CD1c-positive myeloid dendritic cell (primary cell): Measurements from ENCODE around the gene TM9SF4.
A peak's percentile ranks its signal among the peaks of the same experiment; 100 is the strongest.
"Not testable (repeated sequence)": the region's sequence is repeated elsewhere in the genome, so short reads cannot be mapped to it uniquely, and the experiment has no call there.

Experiments used
- DNase-seq: peaks from one replicate; pipeline ENCODE4 v3.0.0-alpha.2; 2016; ENCODE audit errors: extremely low spot score

Gene TM9SF4

GRCh38 chr20:32091888-32092346, 17.6 kb upstream of the TM9SF4 start:
- peak; percentile 82 for DNase-seq

GRCh38 chr20:32098786-32099185, 10.7 kb upstream of the TM9SF4 start:
- no peak for DNase-seq

GRCh38 chr20:32108814-32109391, 611 bp upstream of the TM9SF4 start:
- no peak for DNase-seq

- DNase-seq: no peak
Observed at GRCh38 chr20:32110173-32110704, 725 bp downstream of the TM9SF4 start.

GRCh38 chr20:32110727-32111126, 1.2 kb downstream of the TM9SF4 start:
- DNase-seq: no peak

GRCh38 chr20:32111156-32111686, 1.7 kb downstream of the TM9SF4 start:
- no peak for DNase-seq

- DNase-seq: peak; percentile 77
Observed at GRCh38 chr20:32111753-32112152, 2.2 kb downstream of the TM9SF4 start.

GRCh38 chr20:32112841-32113240, 3.3 kb downstream of the TM9SF4 start:
- peak; percentile 93 for DNase-seq

- no peak for DNase-seq
Observed at GRCh38 chr20:32113591-32114260, 4.2 kb downstream of the TM9SF4 start.

- no peak for DNase-seq
Observed at GRCh38 chr20:32114305-32114960, 4.9 kb downstream of the TM9SF4 start.

GRCh38 chr20:32115211-32115767, 5.8 kb downstream of the TM9SF4 start:
- DNase-seq: no peak

- no peak for DNase-seq
Observed at GRCh38 chr20:32116079-32116521, 6.6 kb downstream of the TM9SF4 start.

GRCh38 chr20:32116796-32117195, 7.3 kb downstream of the TM9SF4 start:
- DNase-seq: not testable (repeated sequence)

GRCh38 chr20:32118427-32118826, 8.9 kb downstream of the TM9SF4 start:
- DNase-seq: not testable (repeated sequence)

GRCh38 chr20:32119734-32120133, 10.2 kb downstream of the TM9SF4 start:
- no peak for DNase-seq

GRCh38 chr20:32121908-32122307, 12.4 kb downstream of the TM9SF4 start:
- DNase-seq: not testable (repeated sequence)

GRCh38 chr20:32123088-32123487, 13.6 kb downstream of the TM9SF4 start:
- DNase-seq: no peak

GRCh38 chr20:32124916-32125454, 15.5 kb downstream of the TM9SF4 start:
- DNase-seq: no peak

- DNase-seq: no peak
Observed at GRCh38 chr20:32125506-32125905, 16.0 kb downstream of the TM9SF4 start.

GRCh38 chr20:32126919-32127318, 17.4 kb downstream of the TM9SF4 start:
- no peak for DNase-seq

GRCh38 chr20:32127347-32127746, 17.8 kb downstream of the TM9SF4 start:
- no peak for DNase-seq

GRCh38 chr20:32128167-32128566, 18.7 kb downstream of the TM9SF4 start:
- DNase-seq: no peak
